ENCODE results near the gene TAAR1.
"Not testable (repeated sequence)": the region's sequence is repeated elsewhere in the genome, so short reads cannot be mapped to it uniquely, and the experiment has no call there.

DNA sequence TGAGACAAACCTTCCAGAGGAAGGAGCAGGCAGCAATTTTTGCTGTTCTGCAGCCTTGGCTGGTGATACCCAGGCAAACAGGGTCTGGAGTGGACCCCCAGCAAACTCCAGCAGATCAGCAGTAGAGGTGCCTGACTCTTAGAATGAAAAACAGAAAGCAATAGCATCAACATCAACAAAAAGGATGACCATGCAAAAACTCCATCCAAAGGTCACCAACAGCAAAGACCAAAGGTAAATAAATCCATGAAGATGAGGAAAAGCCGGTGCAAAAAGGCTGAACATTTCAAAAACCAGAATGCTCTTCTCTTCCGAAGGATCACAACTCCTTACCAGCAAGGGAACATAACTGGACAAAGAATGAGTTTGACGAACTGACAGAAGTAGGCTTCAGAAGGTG is 23.1 kb downstream of the TAAR1 start:
- not testable (repeated sequence) for TF ChIP-seq SREBF2 (IDR thresholded peaks at IDR 0.05; ENCODE audit: low read length); SMARCA5 (IDR thresholded peaks at IDR 0.05); ETV6 (conservative IDR thresholded peaks at IDR 0.05 in 1 of 2, IDR thresholded peaks at IDR 0.05 in 1 of 2; ENCODE audit: borderline replicate concordance in 1 of 2, low read depth in 1 of 2); RAD21 (IDR thresholded peaks at IDR 0.05; ENCODE audit: insufficient read depth, low read depth, low read length)
- TF ChIP-seq, protein P1, sequence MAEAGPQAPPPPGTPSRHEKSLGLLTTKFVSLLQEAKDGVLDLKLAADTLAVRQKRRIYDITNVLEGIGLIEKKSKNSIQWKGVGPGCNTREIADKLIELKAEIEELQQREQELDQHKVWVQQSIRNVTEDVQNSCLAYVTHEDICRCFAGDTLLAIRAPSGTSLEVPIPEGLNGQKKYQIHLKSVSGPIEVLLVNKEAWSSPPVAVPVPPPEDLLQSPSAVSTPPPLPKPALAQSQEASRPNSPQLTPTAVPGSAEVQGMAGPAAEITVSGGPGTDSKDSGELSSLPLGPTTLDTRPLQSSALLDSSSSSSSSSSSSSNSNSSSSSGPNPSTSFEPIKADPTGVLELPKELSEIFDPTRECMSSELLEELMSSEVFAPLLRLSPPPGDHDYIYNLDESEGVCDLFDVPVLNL (IDR thresholded peaks at IDR 0.05; ENCODE audit: low read depth, low read length) = not testable (repeated sequence)
